ENCODE measurements around the gene KLK7. TPM values are rescaled to one million over a fixed set of nuclear protein-coding genes. Genes with fewer than 3 reads are reported as not detected.

The KLK7 gene
- total and polyA plus RNA-seq, 2 of the 4 experiments (the other 2 are of a cell fraction) = not detected

- no peak for TF ChIP-seq MAFK (IDR thresholded peaks at IDR 0.05; ENCODE audit: low read depth, low read length)
These were observed 35.2 kb upstream of the KLK7 start (continued) for GRCh38 chr19:51018745-51019543.

- H3K27me3 ChIP-seq (ENCODE audit: control insufficient read depth, insufficient read depth, low read length) = peaks cover 19% of the 10 kb centered on the region
- no peak overlapping the region for H2BK120ac ChIP-seq (ENCODE audit: low read depth, low read length)
- H4K20me1 ChIP-seq (ENCODE audit: insufficient read depth, low read length) = no peaks in the 10 kb centered on the region
- ChIA-PET CTCF (interaction anchor here (0.8 kb wide), 1 partner anchor 152 kb away, joined by 3 read pairs; no protein-coding TSS in a partner anchor), POLR2A (ENCODE audit: unreplicated experiment) (no interaction called here)
- H2AFZ ChIP-seq (replicated peaks; ENCODE audit: low read length, poor library complexity) = peak overlapping the region; percentile 58
- no peak overlapping the region for H2BK5ac ChIP-seq (ENCODE audit: low read depth, low read length, poor library complexity, severe bottlenecking)
- H3K4me2 ChIP-seq (ENCODE audit: low read depth, low read length) = no peak overlapping the region; the same call in 1 of the 2 replicates
- 1% methylated on average over 42 of the region's 68 CpGs; no CpG with 5 or more reads in 1 of the 2 experiments for WGBS, 2 experiments (ENCODE audit: extremely low coverage in 2 of 2, insufficient read length in 1 of 2)
- peak; percentile 56 for ATAC-seq (ENCODE audit: low read depth)
- H3K4ac ChIP-seq (ENCODE audit: low read depth, low read length) = no peak overlapping the region
- in situ Hi-C loops (cut with MboI; ENCODE audit: low sequenced_read_pairs) (no loop called here), intact Hi-C loops (cut with micrococcal nuclease) (loop anchor here (10.0 kb wide), 1 partner anchor 662 kb away; no protein-coding TSS in a partner anchor), dilution Hi-C loops (cut with HindIII; ENCODE audit: low sequenced_read_pairs, unreplicated experiment) (no loop called here)
- no peaks in the 10 kb centered on the region for H3K9me1 ChIP-seq (ENCODE audit: insufficient read depth, low read length)
- H2BK20ac ChIP-seq (ENCODE audit: low read depth, low read length) = no peak overlapping the region
- no peak overlapping the region for H3K27ac ChIP-seq (ENCODE audit: insufficient read depth, low read length)
- no peak overlapping the region for H3K18ac ChIP-seq (ENCODE audit: low read depth, low read length)
- no peak overlapping the region for H4K8ac ChIP-seq (ENCODE audit: low read depth in 2 of 2, low read length in 2 of 2)
- no peaks in the 10 kb centered on the region for H3K4me1 ChIP-seq (ENCODE audit: control insufficient read depth, insufficient read depth, low read length)
- H3K56ac ChIP-seq (ENCODE audit: extremely low read depth, insufficient read depth, low read length) = no peak overlapping the region
- H3K23ac ChIP-seq (ENCODE audit: low read depth, low read length) = no peak overlapping the region
- no peaks in the 10 kb centered on the region for H3K79me1 ChIP-seq (ENCODE audit: low read depth in 1 of 2, low read length in 2 of 2)
- H3K9me3 ChIP-seq (ENCODE audit: control insufficient read depth, insufficient read depth, low read length) = no peaks in the 10 kb centered on the region; the same call in 1 of the 2 replicates
- peak; percentile 16 for DNase-seq
- no peak overlapping the region for H3K9ac ChIP-seq (ENCODE audit: low read depth, low read length)
- H4K91ac ChIP-seq (ENCODE audit: insufficient read depth, low read depth, low read length) = no peak overlapping the region
- H3K14ac ChIP-seq (replicated peaks; ENCODE audit: low read depth, low read length) = no peak overlapping the region
- H3K36me3 ChIP-seq (ENCODE audit: control insufficient read depth, insufficient read depth, low read length) = no peaks in the 10 kb centered on the region
- H2AK9ac ChIP-seq (replicated peaks; ENCODE audit: low read depth, low read length, poor library complexity) = peak overlapping the region; percentile 55
- no TSS peak for BruUV-seq (replicated peaks)
- H2BK15ac ChIP-seq (ENCODE audit: low read depth, low read length) = no peak overlapping the region
- no peak overlapping the region for H2AK5ac ChIP-seq (ENCODE audit: low read depth, low read length)
- H4K5ac ChIP-seq (ENCODE audit: low read depth, low read length) = no peak overlapping the region
- no peak overlapping the region for H3K4me3 ChIP-seq (ENCODE audit: insufficient read depth, low read depth, low read length)
- TF ChIP-seq MAFK (IDR thresholded peaks at IDR 0.05; ENCODE audit: low read depth, low read length) (no peak), MXI1 (IDR thresholded peaks at IDR 0.05; ENCODE audit: borderline replicate concordance, low read depth, low read length) (no peak), RAD21 (IDR thresholded peaks at IDR 0.05; ENCODE audit: low read length) (0 out of 2 replicates have a peak, but pooled peaks have one; percentile 13), MAZ (IDR thresholded peaks at IDR 0.05; ENCODE audit: borderline replicate concordance, low read depth, low read length) (no peak), CHD1 (IDR thresholded peaks at IDR 0.05; ENCODE audit: low read depth, low read length) (no peak), NFE2L2 (IDR thresholded peaks at IDR 0.05; ENCODE audit: low read depth, low read length) (no peak), CEBPB (IDR thresholded peaks at IDR 0.05; ENCODE audit: low read depth, low read length) (no peak), ELK1 (IDR thresholded peaks at IDR 0.05; ENCODE audit: borderline replicate concordance, low read depth, low read length) (no peak), RCOR1 (IDR thresholded peaks at IDR 0.05; ENCODE audit: insufficient replicate concordance, low read length) (no peak), RFX5 (IDR thresholded peaks at IDR 0.05; ENCODE audit: low read depth, low read length) (no peak), CTCF (conservative IDR thresholded peaks at IDR 0.05; ENCODE audit: low read depth, low read length) (peak; percentile 43)
These were observed 33.3 kb upstream of the KLK7 start for GRCh38 chr19:51016798-51017683.
